ENCODE results near the gene GPR156.

GPR156 gene

GRCh38 chr3:120163816-120164215 lies 121.2 kb downstream of the GPR156 start:
- Histone ChIP-seq H3K27ac (ENCODE audit: poor library complexity, severe bottlenecking) (peak overlapping the region; percentile 97), H3K27me3 (ENCODE audit: insufficient read depth, poor library complexity, severe bottlenecking) (no peaks in the 10 kb centered on the region), H3K36me3 (ENCODE audit: low read depth) (peaks cover 3% of the 10 kb centered on the region; the same call in 1 of the 2 replicates), H3K9me3 (ENCODE audit: severe bottlenecking) (no peaks in the 10 kb centered on the region), H3K4me1 (ENCODE audit: insufficient read depth, poor library complexity, severe bottlenecking) (peaks cover 34% of the 10 kb centered on the region), H3K4me3 (ENCODE audit: severe bottlenecking) (no peak overlapping the region)
- ATAC-seq (ENCODE audit: low read depth) (no peak), DNase-seq (ENCODE audit: low spot score) (no peak)
- TF ChIP-seq CTCF (IDR thresholded peaks at IDR 0.05; ENCODE audit: poor library complexity, severe bottlenecking), result no peak

GRCh38 chr3:120163026-120163425 lies 122.0 kb downstream of the GPR156 start:
- no peak for TF ChIP-seq CTCF (IDR thresholded peaks at IDR 0.05; ENCODE audit: poor library complexity, severe bottlenecking)
- Histone ChIP-seq H3K27ac (ENCODE audit: poor library complexity, severe bottlenecking) (peak overlapping the region; percentile 97), H3K4me3 (ENCODE audit: severe bottlenecking) (no peak overlapping the region), H3K36me3 (ENCODE audit: low read depth) (peaks cover 3% of the 10 kb centered on the region; the same call in 1 of the 2 replicates), H3K4me1 (ENCODE audit: insufficient read depth, poor library complexity, severe bottlenecking) (peaks cover 37% of the 10 kb centered on the region), H3K27me3 (ENCODE audit: insufficient read depth, poor library complexity, severe bottlenecking) (no peaks in the 10 kb centered on the region), H3K9me3 (ENCODE audit: severe bottlenecking) (no peaks in the 10 kb centered on the region)
- DNase-seq (ENCODE audit: low spot score) (no peak), ATAC-seq (ENCODE audit: low read depth) (no peak)

GRCh38 chr3:120162400-120162799 lies 122.6 kb downstream of the GPR156 start:
- TF ChIP-seq CTCF (IDR thresholded peaks at IDR 0.05; ENCODE audit: poor library complexity, severe bottlenecking), result no peak
- Histone ChIP-seq H3K4me1 (ENCODE audit: insufficient read depth, poor library complexity, severe bottlenecking) (peaks cover 37% of the 10 kb centered on the region), H3K9me3 (ENCODE audit: severe bottlenecking) (no peaks in the 10 kb centered on the region), H3K36me3 (ENCODE audit: low read depth) (peaks cover 3% of the 10 kb centered on the region; the same call in 1 of the 2 replicates), H3K27me3 (ENCODE audit: insufficient read depth, poor library complexity, severe bottlenecking) (no peaks in the 10 kb centered on the region), H3K4me3 (ENCODE audit: severe bottlenecking) (no peak overlapping the region), H3K27ac (ENCODE audit: poor library complexity, severe bottlenecking) (peak overlapping the region; percentile 97)
- DNase-seq (ENCODE audit: low spot score) (no peak), ATAC-seq (ENCODE audit: low read depth) (no peak)

- H3K4me1 ChIP-seq (ENCODE audit: insufficient read depth, poor library complexity, severe bottlenecking), result peaks cover 37% of the 10 kb centered on the region
- DNase-seq (ENCODE audit: low spot score) (no peak), ATAC-seq (ENCODE audit: low read depth) (no peak)
- no peaks in the 10 kb centered on the region for H3K9me3 ChIP-seq (ENCODE audit: severe bottlenecking)
- peak overlapping the region; percentile 97 for H3K27ac ChIP-seq (ENCODE audit: poor library complexity, severe bottlenecking)
- H3K4me3 ChIP-seq (ENCODE audit: severe bottlenecking), result no peak overlapping the region
- TF ChIP-seq CTCF (IDR thresholded peaks at IDR 0.05; ENCODE audit: poor library complexity, severe bottlenecking), result no peak
- H3K27me3 ChIP-seq (ENCODE audit: insufficient read depth, poor library complexity, severe bottlenecking), result no peaks in the 10 kb centered on the region
- peaks cover 3% of the 10 kb centered on the region; the same call in 1 of the 2 replicates for H3K36me3 ChIP-seq (ENCODE audit: low read depth)
These were observed 123.1 kb downstream of the GPR156 start for GRCh38 chr3:120161902-120162301.

- Histone ChIP-seq H3K27ac (ENCODE audit: poor library complexity, severe bottlenecking) (peak overlapping the region; percentile 97), H3K9me3 (ENCODE audit: severe bottlenecking) (peaks cover 11% of the 10 kb centered on the region)
These were observed 125.0 kb downstream of the GPR156 start for GRCh38 chr3:120160050-120160449.

More at GRCh38 chr3:120160050-120160449, 125.0 kb downstream of the GPR156 start:
- H3K4me3 ChIP-seq (ENCODE audit: severe bottlenecking), result no peak overlapping the region
- peak; percentile 86 for DNase-seq (ENCODE audit: low spot score)
- TF ChIP-seq CTCF (IDR thresholded peaks at IDR 0.05; ENCODE audit: poor library complexity, severe bottlenecking), result no peak
- H3K27me3 ChIP-seq (ENCODE audit: insufficient read depth, poor library complexity, severe bottlenecking), result no peaks in the 10 kb centered on the region
- H3K36me3 ChIP-seq (ENCODE audit: low read depth), result peaks cover 10% of the 10 kb centered on the region
- H3K4me1 ChIP-seq (ENCODE audit: insufficient read depth, poor library complexity, severe bottlenecking), result peaks cover 37% of the 10 kb centered on the region
- ATAC-seq (ENCODE audit: low read depth), result peak; percentile 96

Data from RWPE2 (cell line).